GM19463 (cell line): ENCODE measurements around the gene CHCHD10.

ENCODE experiments used
- ATAC-seq: cut with Tn5 transposase; IDR thresholded peaks from one replicate; pipeline ENCODE4 v1.9.1; 2021; ENCODE audit warnings: mild to moderate bottlenecking, moderate library complexity; ENCODE audit not compliant: unreplicated experiment

Gene CHCHD10

GRCh38 chr22:23767673-23768548, at the start of gene CHCHD10:
Gene CHCHD10 (minus strand): TSS chr22:23767972. CDS start chr22:23767874, 98 bp downstream.
- peak; percentile 51 for ATAC-seq

GRCh38 chr22:23817146-23817545, 49.4 kb upstream of the CHCHD10 start:
- no peak for ATAC-seq

GRCh38 chr22:23816156-23816976, 48.6 kb upstream of the CHCHD10 start:
- ATAC-seq = no peak

- no peak for ATAC-seq
Observed at GRCh38 chr22:23815541-23816155, 47.9 kb upstream of the CHCHD10 start.

GRCh38 chr22:23812378-23812777, 44.6 kb upstream of the CHCHD10 start:
- no peak for ATAC-seq

- no peak for ATAC-seq
Observed at GRCh38 chr22:23806837-23807236, 39.1 kb upstream of the CHCHD10 start.

- no peak for ATAC-seq
Observed at GRCh38 chr22:23804781-23805291, 37.1 kb upstream of the CHCHD10 start.

- ATAC-seq = no peak
Observed at GRCh38 chr22:23803001-23803819, 35.4 kb upstream of the CHCHD10 start.

GRCh38 chr22:23801886-23802377, 34.2 kb upstream of the CHCHD10 start:
- ATAC-seq = no peak

GRCh38 chr22:23801238-23801821, 33.6 kb upstream of the CHCHD10 start:
- no peak for ATAC-seq

- peak; percentile 73 for ATAC-seq
Observed at GRCh38 chr22:23800297-23801237, 32.8 kb upstream of the CHCHD10 start.

GRCh38 chr22:23796461-23796860, 28.7 kb upstream of the CHCHD10 start:
- ATAC-seq = no peak

GRCh38 chr22:23793326-23793725, 25.6 kb upstream of the CHCHD10 start:
- no peak for ATAC-seq

GRCh38 chr22:23791738-23792645, 24.2 kb upstream of the CHCHD10 start:
- ATAC-seq = no peak

GRCh38 chr22:23790819-23791737, 23.3 kb upstream of the CHCHD10 start:
- ATAC-seq = no peak

GRCh38 chr22:23789638-23790037, 21.9 kb upstream of the CHCHD10 start:
- no peak for ATAC-seq

- no peak for ATAC-seq
Observed at GRCh38 chr22:23789121-23789520, 21.3 kb upstream of the CHCHD10 start.
